Measurements from ENCODE around the gene SWAP70. TPM values are rescaled to one million over a fixed set of nuclear protein-coding genes. Genes with fewer than 3 reads are reported as not detected.

SWAP70 gene
- total and polyA plus RNA-seq, 9 of the 15 experiments (the other 6 are each of a cell fraction or from before 2014, with no cell fraction given): 1.7 to 4.9 (median 3.9) TPM

DNA sequence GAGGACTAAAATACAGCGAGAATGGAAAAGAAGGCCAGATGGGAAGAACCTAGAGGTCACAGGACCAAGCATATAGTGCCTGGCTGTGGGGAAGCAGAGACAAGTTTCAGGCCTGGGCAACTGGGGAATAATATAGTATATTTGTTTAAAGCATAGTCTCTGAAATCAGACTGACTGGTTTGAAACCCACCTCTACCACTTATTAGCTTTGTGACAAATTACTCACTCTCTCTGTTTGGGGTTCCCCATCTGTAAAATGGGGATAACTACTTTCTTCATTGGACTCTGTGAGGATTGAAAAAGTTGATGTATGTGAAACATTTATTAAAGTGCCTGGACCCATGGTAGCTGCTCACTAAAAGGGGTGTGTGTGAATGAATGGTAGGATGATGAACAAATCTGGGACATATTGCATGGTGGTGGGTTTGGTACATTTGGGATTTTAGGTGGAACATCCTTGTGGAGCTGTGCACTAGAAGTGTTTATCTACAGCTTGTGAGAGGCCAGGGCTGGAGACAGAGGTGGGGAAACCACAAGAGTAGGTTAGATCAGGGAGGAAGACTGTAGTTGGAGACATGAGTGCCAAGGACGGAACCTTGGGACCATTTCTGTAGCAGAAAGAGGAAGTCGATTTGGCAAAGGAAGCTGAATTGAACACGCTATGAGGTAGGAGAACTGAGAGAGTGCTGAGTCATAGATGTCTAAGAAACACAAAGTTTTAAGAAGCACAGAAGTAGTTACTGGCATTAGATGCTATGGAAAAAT, 52.6 kb downstream of the SWAP70 start (continued):
- TF ChIP-seq CEBPG (CRISPR knock-in tag; IDR thresholded peaks at IDR 0.05) (no peak), CEBPG (tag; conservative IDR thresholded peaks at IDR 0.05 in 1 of 2, IDR thresholded peaks at IDR 0.05 in 1 of 2) (no peak), CGGBP1 (CRISPR knock-in tag; IDR thresholded peaks at IDR 0.05) (no peak), KAT8 (IDR thresholded peaks at IDR 0.05; ENCODE audit: low read depth) (no peak), NFE2 (IDR thresholded peaks at IDR 0.05; ENCODE audit: low read depth) (peak; percentile 99), ZBTB8A (IDR thresholded peaks at IDR 0.05; ENCODE audit: partially characterized antibody) (no peak), SMARCA4 (IDR thresholded peaks at IDR 0.05) (peak; percentile 79), GMEB1 (CRISPR knock-in tag; IDR thresholded peaks at IDR 0.05) (no peak), SRSF7 (optimal IDR thresholded peaks at IDR 0.05; ENCODE audit: low read depth, low read length) (no peak), GTF2E2 (tag; IDR thresholded peaks at IDR 0.05) (no peak), REST (IDR thresholded peaks at IDR 0.05; ENCODE audit: borderline replicate concordance) (no peak), REST (CRISPR knock-in tag; IDR thresholded peaks at IDR 0.05; ENCODE audit: low read depth) (no peak), ZNF766 (CRISPR knock-in tag; conservative IDR thresholded peaks at IDR 0.05) (peak; percentile 89), MED1 (CRISPR knock-in tag; IDR thresholded peaks at IDR 0.05; ENCODE audit: borderline replicate concordance) (no peak)

Measured in K562 (cell line).